AG08395 (cell line): ENCODE results near the gene TM4SF5.

Source experiments
- DNase-seq: peaks from one replicate; pipeline ENCODE4 v3.0.0; 2012; ENCODE audit warnings: mixed read lengths, low spot score

The TM4SF5 gene, protein sequence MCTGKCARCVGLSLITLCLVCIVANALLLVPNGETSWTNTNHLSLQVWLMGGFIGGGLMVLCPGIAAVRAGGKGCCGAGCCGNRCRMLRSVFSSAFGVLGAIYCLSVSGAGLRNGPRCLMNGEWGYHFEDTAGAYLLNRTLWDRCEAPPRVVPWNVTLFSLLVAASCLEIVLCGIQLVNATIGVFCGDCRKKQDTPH

DNA sequence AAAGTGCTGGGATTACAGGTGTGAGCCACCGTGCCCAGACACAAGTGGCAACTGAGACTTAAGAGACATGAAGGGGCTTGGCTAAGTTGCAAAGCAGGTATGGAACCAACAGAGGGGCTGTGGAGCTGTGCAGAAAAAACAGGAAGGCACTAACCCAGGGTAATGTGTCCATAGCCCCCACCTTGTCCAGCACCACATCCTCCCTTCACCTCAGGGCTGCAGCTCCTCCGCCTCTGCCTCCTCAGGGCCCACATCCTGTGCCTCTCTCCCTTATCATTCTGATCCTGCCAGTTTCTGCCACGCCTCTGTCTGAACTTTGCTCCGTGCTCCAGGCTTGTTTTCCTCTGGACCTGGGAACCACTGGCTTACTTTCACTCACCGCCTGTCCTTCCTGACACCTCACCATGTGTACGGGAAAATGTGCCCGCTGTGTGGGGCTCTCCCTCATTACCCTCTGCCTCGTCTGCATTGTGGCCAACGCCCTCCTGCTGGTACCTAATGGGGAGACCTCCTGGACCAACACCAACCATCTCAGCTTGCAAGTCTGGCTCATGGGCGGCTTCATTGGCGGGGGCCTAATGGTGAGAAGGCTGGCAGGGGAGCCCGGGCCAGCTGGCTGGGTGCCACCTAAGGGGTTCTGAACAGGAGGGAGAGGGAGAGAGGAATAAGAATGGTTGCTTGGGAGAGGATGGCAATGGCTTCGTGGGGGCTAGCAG lies at the start of gene TM4SF5:
TM4SF5 (plus strand) TSS at position 368 of the 716 bp plus-strand sequence; CDS start at position 405, 37 bp downstream.
- DNase-seq = no peak

DNA sequence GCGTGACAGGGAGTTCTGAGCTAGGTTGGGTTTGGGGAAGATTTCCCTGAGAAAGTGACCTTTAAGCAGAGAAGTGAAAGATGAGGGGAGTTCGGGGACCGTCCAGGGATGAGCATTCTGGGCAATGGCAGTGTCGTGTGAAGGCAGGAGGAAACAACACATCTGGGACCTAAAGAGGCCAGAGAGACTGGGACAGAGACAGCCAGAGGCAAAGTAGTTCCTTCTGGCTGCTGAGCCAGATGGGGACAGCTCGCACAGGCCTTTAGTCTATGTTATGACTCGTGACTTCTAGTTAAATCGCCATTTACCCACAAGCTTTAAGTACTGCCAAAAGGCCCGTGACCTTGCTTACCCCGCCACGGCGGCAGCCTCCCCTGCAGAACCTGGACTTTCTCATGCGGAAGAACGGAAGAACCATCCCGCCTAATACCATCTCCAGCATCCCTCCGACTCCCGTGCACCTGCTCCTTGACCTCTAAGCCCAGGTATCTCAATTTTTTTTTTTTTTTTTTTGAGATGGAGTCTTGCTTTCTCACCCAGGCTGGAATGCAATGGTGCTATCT lies 48.9 kb upstream of the TM4SF5 start:
- DNase-seq = no peak

DNA sequence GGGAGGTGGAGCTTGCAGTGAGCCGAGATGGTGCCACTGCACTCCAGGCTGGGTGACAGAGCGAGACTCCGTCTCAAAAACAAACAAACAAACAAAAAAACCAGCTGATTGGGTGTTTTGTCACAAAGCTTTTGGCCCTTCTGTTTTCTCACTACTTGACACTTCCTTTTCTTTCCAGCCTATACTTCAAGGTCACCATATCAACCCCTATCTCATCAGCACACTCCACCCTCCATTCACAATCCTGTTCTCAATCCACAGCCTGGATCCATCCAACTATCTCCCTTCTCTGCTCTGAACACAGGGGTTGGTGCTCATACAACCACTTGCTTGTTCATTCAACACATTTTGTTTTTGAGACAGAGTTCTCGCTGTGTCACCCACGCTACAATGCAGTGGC lies 47.0 kb upstream of the TM4SF5 start:
- no peak for DNase-seq

DNA sequence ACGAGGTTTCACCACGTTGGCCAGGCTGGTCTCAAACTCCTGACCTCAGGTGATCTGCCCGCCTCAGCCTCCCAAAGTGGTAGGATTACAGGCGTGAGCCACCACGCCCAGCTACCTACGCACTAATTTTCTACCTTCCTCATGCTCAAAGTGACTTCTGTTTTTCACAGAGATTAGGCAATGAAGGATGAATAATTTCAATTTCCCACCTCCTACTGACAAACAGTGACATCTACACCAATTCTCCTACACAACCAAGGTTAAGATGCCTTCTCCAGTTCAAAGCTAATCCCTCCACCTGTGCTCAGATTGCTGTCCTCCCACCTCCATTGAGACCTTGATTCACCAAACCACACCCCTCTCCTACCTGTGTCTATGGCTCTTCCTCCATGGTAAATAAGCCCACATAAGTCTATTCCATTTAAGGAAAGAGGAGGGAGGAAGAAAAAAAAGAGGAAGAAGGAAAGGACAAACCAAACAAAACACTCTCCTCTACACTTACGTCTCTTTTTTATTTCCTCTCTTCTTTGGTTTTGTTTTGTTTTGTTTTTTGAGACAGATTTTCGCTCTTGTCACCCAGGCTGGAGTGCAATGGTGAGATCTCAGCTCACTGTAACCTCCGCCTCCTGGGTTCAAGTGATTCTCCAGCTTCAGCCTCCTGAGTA lies 45.9 kb upstream of the TM4SF5 start:
- no peak for DNase-seq

DNA sequence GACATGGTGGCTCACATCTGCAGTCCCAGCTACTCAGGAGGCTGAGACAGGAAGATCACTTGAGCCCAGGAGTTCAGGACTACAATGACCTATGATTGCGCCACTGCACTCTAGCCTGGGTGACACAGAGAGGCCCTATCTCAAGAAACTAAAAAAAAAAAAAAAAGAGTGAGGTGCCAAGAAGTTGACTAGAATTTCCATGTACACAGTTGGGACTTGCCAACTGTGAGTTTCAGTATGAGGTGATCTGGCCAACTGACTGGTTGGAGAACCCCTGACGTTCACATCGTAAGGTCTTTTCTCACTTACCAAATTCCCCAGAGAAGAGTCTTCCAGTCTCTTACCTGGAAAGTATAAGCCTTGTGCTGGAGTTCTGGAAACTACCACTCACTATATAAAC lies 43.6 kb upstream of the TM4SF5 start:
- DNase-seq = no peak

DNA sequence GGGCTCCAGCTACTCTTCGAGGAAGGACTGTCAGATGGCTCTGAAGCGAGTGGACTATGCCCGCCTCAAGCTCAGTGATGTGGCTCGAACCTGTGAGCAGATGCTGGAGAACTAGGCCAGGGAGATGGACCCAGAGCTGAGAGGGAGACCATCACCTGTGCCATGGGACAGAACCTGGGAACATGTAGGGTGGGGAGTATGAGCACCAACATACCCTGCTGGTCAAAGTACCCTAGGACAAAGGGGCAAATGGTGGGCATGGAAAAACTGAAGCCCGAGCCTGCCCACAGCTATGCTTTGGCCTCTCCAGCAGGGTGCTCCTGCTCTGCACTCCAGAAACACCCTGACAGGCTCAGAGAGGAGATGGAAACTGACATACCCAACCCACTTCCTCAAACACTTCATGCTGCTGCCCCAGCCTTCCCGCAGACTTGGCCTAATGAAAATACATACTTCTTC lies 38.6 kb upstream of the TM4SF5 start:
- no peak for DNase-seq

DNA sequence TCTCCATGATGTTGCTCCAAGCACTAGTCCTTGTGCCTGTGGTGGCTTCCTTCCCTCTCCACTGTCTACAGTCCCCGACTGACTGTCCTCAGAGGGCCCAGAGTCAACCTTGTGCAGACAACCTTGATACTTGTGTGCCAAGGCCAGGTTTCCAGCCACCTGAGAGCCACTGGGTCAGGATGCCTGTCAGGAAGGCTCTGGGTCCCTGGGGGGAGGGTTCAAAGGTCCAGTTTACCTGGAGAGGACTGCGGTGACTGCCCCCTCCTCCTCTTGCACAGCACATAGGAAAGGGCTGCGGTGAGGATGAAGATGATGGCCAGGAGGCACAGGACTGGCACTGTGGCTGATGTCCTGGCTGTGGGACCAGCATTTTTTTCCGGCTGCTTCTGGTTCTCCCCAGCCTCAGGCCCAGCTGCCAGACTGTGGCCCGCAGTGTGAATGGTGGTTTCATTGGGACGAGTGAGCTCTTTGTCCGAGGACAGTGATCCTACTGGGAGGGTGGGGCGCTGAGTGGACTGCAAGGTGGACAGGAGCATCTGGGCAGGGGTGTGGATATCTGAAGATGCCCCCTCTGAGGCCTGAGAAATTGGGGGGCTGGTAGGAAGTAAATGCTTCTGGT lies 36.7 kb upstream of the TM4SF5 start:
- no peak for DNase-seq

DNA sequence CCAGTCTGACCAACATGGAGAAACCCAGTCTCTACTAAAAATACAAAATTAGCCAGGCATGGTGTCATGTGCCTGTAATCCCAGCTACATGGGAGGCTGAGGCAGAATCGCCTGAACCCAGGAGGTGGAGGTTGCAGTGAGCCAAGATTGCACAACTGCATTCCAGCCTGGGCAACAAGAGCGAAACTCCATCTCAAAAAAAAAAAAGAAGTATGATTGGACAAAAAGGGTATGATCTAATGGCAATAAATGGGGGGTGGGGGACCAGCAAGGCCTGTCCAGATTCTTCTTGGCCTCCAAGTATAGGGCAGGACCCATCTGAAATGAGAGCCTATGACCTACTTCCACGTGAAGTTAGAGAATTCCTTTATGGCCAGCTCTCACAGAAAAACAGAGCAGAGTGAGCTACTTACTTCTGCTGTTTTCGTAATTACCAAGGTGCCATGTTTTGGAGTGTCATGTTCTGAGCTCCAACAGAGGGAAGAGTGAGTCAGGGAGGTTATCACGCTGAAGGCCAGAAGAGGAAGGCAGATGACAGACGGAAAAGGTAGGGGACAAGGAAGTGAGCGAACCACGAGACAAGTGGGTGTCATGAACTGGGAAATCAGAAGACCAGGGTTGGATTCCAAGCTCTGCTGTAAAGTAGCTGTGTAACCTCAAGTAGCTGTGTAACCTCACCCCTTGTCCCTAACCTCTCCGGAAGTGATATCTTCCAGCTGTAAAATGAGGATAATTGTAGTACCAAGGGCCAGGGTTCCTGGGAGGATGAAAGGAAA lies 35.6 kb upstream of the TM4SF5 start:
- no peak for DNase-seq

DNA sequence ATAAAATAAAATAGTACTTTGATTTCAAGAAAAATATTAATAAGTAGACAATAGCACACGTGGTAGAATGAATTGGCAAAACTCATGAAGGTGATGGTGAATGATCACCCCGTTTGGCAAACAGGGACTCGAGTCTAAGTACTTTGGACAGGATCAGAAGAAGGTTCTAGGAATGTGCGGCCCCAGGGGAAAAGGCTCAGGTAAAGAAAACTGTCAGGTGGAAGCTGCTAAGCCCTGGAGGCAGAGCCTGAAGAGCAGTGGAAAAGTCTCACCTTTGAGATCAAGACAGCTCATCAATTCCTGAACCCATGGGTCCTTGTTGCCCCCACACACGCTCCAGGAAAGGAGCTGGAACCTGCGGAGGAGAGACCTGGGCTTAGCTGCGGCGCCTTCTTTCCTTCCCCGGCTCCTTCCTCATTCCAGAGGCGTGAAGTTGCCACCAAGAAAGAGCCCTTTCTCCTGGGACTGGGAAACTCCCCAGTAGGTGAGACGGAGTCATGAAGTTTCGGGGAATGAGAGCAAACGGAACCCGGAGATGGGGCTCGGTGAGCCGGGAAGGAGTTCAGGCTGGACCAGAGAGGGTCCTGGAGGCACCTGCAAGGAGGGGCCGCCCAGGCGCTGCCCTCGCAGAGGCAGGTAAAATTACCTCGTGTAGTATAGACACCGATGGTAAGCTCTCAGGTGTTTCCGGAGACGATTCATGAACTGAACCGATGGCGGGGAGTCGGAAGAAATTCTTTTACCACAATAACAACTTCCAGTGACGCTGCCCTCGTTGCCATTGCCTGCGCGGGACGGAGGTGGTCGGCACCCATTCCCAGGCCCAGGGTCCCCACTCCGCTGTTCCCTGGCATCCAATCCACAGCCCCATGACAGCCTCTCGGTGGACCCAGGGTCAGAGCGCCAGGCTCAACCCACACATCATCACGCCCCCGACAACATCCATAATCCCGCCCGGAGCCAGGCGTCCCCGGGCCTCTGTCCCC lies 33.3 kb upstream of the TM4SF5 start:
- no peak for DNase-seq

DNA sequence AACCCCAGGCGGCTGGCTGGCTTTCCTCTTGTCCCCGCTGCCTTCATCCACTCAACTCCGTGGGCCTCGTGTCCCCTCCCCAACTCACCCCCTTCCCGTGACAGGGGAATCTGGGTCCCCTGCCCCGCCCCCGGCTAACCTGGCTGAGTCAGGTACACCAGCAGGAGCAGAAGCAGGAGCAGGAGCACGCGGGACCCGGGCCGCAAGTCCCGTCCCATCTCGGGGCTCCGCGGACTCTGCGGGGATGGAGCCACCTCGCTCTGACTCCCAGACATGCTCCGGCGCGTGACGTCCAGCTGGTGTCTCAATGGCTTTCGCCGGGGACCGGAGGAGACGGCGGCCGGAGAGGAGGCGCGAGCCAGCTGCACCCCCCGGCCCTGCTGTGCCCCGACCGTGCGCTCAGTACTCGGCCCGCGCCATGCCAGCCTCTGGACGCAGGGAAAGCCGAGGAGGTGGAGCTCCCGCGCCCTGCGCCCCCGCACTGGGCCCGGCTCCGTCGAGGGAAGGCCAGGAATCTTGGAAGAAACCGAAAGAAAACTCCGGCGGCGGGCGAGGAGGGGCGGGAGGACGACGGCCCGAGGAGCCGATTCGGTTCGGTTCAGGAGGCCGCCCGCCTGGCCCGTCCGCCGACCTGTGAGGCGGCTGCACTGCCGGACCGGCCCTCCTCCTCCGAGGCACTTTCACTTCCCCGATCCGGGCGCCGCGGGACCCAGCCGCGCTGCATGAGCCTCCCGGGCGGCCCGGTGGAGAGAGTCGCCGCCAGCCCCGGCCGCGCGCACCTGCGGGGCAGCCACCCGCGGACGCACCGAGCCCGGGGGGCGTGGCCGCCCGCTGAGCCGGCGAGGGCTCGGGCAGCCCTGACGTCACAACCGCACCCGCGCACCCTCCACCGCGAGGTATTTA lies 32.3 kb upstream of the TM4SF5 start, which contains the start of the genes CXCL16 and ZMYND15:
CXCL16 (minus strand) TSS at position 807 of the 903 bp plus-strand sequence; CDS start at position 218, 589 bp downstream.
ZMYND15 (plus strand) TSS at position 712 of the 903 bp plus-strand sequence. CDS start 716 bp downstream, outside the sequence.
- peak; percentile 57 for DNase-seq

DNA sequence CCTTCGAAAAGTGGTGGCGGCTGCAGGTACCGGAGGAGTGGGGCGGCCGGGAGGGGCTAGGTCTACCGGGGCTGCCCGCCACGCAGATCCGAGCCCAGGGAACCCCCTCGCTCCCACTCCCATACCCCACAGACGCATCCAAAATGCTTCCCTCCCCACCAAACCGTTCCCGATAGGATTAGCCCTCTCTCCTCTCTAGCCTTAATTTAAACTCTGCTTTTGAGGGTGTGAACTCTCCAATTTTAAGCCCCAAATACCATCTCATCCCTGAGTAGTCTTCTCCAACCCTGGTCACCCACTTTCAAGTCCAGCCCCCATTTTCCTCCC lies 31.7 kb upstream of the TM4SF5 start:
- no peak for DNase-seq

DNA sequence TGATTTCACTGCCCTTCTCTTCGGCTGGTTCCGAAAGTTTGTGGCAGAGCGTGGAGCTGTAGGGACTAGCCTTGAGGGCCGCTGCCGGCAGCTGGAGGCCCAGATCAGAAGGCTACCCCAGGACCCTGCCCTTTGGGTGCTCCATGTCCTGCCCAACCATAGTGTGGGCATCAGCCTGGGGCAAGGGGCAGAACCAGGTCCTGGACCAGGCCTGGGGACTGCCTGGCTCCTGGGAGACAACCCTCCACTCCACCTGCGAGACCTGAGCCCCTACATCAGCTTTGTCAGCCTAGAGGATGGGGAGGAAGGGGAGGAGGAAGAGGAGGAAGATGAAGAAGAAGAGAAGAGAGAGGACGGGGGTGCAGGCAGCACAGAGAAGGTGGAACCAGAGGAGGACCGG lies 31.1 kb upstream of the TM4SF5 start:
- no peak for DNase-seq

DNA sequence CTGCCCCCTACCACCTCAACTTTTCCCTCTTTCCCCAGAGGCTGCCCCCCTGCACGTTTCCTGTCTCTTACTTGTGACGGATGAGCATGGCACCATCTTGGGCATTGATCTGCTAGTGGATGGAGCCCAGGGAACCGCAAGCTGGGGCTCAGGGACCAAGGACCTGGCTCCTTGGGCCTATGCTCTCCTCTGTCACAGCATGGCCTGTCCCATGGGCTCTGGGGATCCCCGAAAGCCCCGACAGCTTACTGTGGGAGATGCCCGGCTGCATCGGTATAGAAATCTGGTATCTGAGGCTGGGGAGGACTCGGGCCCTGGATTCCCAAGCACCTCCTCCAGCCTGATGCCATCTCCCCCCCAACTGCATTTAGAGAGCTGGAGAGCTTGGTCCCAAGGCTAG lies 30.1 kb upstream of the TM4SF5 start:
- no peak for DNase-seq

DNA sequence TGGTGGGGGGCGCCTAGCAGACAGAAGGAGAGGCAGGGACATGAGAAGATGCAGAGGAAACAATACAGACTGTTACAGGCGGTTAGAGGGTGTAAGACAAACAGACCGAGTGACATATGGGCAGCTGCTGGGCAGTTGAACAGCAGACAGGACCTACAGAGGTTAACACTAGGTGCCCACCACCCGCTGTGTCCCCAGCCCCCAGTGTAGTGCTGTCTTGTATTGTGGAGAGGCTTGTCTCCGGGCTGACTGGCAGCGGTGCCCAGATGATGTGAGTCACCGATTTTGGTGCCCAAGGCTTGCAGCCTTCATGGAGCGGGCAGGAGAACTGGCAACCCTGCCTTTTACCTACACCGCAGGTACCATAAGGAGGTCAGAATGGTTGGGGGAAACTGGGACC lies 29.6 kb upstream of the TM4SF5 start:
- DNase-seq = no peak

DNA sequence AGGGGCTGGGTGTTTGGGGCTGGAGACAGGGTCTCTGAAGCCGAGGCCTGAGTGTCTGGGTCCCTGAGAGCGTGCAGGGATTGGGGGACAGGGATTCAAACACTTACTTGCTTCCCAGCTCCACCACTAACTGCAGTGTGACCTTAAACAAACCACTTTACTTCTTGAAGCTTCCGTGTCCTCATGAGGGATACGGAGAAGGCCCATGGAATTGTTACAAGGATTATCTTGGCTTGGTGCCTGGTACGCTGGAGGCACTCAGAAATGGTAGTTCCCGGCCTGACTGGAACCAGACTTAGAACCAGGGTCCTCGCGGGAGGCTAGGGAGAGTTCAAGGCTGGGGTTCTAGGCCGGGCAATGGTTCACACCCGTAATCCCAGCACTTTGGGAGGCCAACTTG lies 29.1 kb upstream of the TM4SF5 start:
- no peak for DNase-seq

DNA sequence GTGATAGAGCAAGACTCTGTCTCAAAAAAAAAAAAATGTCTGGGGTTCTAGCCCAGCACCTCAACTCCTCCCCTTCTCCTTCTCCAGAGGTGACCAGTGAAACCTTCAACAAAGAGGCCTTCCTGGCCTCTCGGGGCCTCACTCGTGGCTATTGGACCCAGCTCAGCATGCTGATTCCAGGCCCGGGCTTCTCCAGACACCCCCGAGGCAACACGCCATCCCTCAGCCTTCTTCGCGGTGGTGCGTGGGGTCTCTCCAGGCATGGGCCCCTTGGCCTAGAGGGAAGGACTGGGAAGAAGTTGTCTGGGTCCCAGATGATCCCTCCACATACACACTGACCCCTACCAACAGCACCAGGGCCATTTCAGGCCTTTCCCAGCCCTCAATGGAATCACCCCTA lies 28.5 kb upstream of the TM4SF5 start:
- no peak for DNase-seq

DNA sequence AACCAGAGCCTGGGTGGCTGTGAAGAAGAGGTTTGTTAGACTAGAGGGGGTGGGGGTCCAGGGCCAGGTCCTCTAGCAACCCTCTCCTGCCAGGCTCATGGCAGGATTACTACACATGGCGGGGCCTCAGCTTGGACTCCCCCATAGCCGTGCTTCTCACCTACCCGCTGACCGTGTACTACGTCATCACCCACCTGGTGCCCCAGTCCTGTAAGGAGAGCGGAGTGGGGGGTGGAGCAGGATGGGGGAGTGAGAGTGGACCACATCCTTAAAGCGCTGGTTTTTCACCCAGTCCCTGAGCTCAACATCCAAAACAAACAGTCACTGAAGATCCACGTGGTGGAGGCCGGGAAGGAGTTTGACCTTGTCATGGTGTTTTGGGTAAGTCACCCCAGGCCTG lies 27.8 kb upstream of the TM4SF5 start:
- DNase-seq = no peak

DNA sequence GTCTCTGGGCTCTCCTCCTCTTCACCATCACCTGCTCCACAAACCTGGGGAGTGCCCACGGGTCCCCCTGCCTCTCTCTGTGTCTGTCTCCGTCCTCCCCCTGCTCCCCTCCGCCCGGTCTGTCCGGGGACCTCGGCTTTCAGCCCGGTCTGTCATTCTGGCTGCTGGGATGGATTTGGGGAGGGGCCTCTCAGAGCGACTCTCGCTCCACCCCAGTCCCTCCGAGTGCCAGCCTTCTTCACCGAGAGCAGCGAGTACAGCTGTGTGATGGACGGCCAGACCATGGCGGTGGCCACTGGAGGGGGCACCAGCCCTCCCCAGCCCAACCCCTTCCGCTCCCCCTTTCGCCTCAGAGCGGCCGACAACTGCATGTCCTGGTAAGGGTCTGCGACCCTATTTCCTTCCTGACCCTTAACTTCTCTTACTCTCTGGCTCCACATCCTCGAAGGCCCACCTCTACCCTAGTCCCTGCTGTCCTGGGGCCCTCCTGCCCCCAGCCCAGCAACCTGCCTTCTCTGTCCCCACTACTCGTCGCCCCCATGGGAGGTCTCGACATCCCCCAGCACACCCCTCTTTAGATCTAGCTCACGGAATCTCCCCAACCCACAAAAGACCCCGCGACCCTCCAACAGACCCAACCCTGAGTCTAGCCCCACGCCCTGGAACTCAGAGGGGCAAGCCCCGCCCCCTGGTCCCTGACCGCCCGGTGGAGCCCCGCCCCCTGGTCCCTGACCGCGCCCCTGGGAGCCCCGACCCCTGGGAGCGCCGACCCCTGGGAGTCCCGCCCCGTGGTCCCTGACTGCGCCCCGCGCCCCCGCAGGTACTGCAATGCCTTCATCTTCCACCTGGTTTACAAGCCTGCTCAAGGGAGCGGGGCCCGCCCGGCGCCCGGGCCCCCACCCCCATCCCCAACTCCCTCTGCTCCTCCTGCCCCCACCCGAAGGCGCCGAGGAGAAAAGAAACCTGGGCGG lies 26.4 kb upstream of the TM4SF5 start:
- DNase-seq = no peak
